ENCODE measurements around the gene HNRNPUL1. TPM values are rescaled to one million over a fixed set of nuclear protein-coding genes. Genes with fewer than 3 reads are reported as not detected.
"Not testable (repeated sequence)": the region's sequence is repeated elsewhere in the genome, so short reads cannot be mapped to it uniquely, and the experiment has no call there.

Gene HNRNPUL1
- total and polyA plus RNA-seq, 3 donors from 2014 or later = 192 to 230 (median 197) TPM

DNA sequence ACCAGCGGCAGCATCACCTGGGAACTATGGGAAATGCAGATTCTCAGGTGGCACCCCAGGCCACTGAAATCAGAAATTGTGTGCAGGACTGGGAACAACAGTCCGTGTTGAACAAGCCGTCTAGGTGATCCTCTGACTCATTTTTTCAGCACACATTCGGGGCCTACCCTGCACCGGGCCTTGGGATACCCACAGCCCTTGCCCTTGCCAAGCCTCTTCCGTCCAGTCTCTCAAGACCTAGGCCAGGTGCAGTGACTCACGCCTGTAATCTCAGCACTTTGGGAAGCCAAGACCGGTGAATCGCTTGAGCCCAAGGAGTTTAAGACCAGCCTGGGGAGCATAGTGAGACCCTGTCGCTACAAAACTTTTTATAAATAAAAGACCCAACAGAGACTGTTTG, 71.3 kb downstream of the HNRNPUL1 start:
- no peaks in the 10 kb centered on the region for H3K36me3 ChIP-seq (ENCODE audit: low read depth, missing control alignments)
- no peaks in the 10 kb centered on the region for H3K27me3 ChIP-seq
- no peak for DNase-seq
- H3K9me3 ChIP-seq = no peaks in the 10 kb centered on the region
- H3K27ac ChIP-seq = no peak overlapping the region
- TF ChIP-seq, protein P1, sequence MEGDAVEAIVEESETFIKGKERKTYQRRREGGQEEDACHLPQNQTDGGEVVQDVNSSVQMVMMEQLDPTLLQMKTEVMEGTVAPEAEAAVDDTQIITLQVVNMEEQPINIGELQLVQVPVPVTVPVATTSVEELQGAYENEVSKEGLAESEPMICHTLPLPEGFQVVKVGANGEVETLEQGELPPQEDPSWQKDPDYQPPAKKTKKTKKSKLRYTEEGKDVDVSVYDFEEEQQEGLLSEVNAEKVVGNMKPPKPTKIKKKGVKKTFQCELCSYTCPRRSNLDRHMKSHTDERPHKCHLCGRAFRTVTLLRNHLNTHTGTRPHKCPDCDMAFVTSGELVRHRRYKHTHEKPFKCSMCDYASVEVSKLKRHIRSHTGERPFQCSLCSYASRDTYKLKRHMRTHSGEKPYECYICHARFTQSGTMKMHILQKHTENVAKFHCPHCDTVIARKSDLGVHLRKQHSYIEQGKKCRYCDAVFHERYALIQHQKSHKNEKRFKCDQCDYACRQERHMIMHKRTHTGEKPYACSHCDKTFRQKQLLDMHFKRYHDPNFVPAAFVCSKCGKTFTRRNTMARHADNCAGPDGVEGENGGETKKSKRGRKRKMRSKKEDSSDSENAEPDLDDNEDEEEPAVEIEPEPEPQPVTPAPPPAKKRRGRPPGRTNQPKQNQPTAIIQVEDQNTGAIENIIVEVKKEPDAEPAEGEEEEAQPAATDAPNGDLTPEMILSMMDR (IDR thresholded peaks at IDR 0.05) = no peak
- no peak for TF ChIP-seq POLR2A (IDR thresholded peaks at IDR 0.05)
- intact Hi-C loops (cut with DNase I; ENCODE audit: low total_unique reads) = no loop called here
- 91 to 93% methylated on average over 10 of the region's 10 CpGs for WGBS, 2 donors
- H3K4me1 ChIP-seq = no peaks in the 10 kb centered on the region
- H3K4me3 ChIP-seq = no peak overlapping the region

DNA sequence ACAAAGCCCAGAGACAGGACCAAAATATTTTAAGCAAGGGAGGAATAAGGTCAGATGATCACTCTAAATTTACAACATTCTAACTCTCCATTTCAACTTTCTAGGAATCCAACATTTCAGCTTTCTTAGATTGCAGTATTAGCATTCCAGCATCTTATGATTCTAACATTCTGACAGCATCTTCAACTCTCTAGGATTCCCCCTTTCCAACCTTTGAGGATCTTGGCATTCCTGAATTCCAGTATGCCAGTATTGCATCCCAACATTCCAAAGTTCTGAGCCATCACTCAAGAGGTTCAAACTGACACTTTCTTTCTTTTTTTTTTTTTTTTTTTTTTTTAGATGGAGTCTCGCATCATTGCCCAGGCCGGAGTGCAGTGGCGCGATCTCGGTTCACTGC, 75.8 kb downstream of the HNRNPUL1 start:
- H3K4me1 ChIP-seq = no peaks in the 10 kb centered on the region
- no peak overlapping the region for H3K27ac ChIP-seq
- no peak for DNase-seq
- H3K27me3 ChIP-seq = no peaks in the 10 kb centered on the region
- WGBS, 2 donors = 96 to 98% methylated on average over 5 of the region's 5 CpGs
- intact Hi-C loops (cut with DNase I; ENCODE audit: low total_unique reads) = no loop called here
- H3K36me3 ChIP-seq (ENCODE audit: low read depth, missing control alignments) = no peaks in the 10 kb centered on the region
- no peaks in the 10 kb centered on the region for H3K9me3 ChIP-seq
- H3K4me3 ChIP-seq = no peak overlapping the region
- no peak for TF ChIP-seq POLR2A (IDR thresholded peaks at IDR 0.05)
- TF ChIP-seq, protein P1 (IDR thresholded peaks at IDR 0.05) = no peak

DNA sequence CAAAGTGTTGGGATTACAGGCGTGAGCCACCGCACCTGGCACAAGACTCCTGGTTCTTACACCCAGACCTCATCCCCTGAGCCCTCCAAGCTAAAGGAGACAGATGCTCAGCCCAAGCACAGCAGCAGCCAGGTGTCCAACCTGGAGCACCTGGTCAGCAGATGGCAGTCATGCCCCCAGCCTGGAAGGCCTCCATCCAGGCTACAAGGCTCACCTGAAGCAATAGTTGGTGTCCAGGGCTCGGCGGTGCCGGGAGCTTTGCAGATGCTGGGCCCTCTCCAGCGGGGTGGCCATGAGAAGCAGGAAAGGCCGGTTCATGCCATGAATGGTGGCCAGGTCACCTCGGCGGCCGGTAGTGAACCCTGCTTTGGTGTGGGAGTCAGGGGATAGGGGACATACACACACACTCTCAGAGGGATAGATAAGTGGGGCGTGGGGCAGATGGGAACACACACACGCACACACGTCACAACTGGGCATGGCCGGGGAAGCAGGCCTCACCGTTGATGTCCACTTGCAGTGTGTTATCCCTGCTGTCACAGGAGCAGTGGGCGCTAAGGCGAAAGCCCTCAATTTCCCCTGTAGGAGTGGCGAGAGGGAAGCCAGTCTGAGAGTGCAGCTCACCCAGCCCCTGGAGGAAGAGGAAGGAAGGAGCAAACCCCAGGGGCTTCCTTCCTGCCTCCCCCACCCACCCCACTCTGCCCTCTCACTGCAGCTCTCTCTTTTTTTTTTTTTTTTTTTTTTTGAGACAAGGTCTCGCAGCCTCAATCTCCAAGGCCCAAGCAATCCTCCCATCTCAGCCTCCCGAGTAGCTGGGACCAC, 77.7 kb downstream of the HNRNPUL1 start:
- DNase-seq = no peak
- Histone ChIP-seq H3K4me3 (no peak overlapping the region), H3K4me1 (no peaks in the 10 kb centered on the region), H3K27me3 (no peaks in the 10 kb centered on the region), H3K27ac (no peak overlapping the region), H3K36me3 (ENCODE audit: low read depth, missing control alignments) (no peaks in the 10 kb centered on the region), H3K9me3 (no peaks in the 10 kb centered on the region)
- intact Hi-C loops (cut with DNase I; ENCODE audit: low total_unique reads) = no loop called here
- WGBS, 2 donors = 88 to 90% methylated on average over 18 to 20 of the region's 20 CpGs
- TF ChIP-seq POLR2A (IDR thresholded peaks at IDR 0.05) = no peak
- TF ChIP-seq, protein P1 (IDR thresholded peaks at IDR 0.05) = no peak

DNA sequence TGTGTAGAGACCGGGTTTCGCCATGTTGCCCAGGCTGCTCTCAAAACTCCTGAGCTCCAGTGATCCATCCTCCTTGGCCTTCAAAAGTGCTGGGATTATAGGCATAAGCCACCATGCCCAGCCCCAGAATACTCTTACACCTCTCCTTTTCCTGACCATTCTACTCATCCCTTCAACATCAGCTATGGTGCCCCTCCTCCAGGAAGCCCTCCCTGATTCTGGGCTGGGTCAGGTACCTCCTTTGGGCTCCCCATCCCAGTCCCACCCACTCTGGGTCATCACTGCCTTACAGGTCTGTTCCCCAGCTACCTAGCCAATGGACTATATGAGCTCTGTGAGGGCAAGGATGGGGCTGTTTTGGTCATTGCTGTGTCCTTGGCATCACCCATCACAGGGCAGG, 80.0 kb downstream of the HNRNPUL1 start:
- TF ChIP-seq, protein P1 (IDR thresholded peaks at IDR 0.05) = no peak
- no peak for TF ChIP-seq POLR2A (IDR thresholded peaks at IDR 0.05)
- no peaks in the 10 kb centered on the region for H3K4me1 ChIP-seq
- 88 to 96% methylated on average over 2 of the region's 2 CpGs for WGBS, 2 donors
- no peaks in the 10 kb centered on the region for H3K9me3 ChIP-seq
- no peak for DNase-seq
- H3K27ac ChIP-seq = no peak overlapping the region
- no peaks in the 10 kb centered on the region for H3K36me3 ChIP-seq (ENCODE audit: low read depth, missing control alignments)
- H3K27me3 ChIP-seq = no peaks in the 10 kb centered on the region
- intact Hi-C loops (cut with DNase I; ENCODE audit: low total_unique reads) = no loop called here
- H3K4me3 ChIP-seq = no peak overlapping the region

DNA sequence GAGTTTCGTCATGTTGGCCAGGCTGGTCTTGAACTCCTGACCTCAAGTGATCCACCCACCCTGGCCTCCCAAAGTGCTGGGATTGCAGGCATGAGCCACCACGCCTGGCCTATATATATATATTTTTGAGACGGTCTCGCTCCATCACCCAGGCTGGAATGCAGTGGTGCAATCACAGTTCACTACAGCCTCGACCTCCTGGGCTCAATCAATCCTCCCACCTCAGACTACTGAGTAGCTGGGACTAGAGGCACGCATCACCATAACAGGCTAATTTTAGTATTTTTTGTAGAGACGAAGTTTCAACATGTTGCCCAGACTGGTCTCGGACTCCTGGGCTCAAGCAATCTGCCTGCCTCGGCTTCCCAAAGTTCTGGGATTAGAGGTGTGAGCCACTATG, 82.7 kb downstream of the HNRNPUL1 start:
- H3K36me3 ChIP-seq (ENCODE audit: low read depth, missing control alignments); H3K9me3 ChIP-seq; H3K27me3 ChIP-seq; intact Hi-C loops (cut with DNase I; ENCODE audit: low total_unique reads); H3K27ac ChIP-seq; DNase-seq; H3K4me3 ChIP-seq; H3K4me1 ChIP-seq: not testable (repeated sequence)
- WGBS, 2 donors = 91 to 96% methylated on average over 9 of the region's 9 CpGs
